GM18511 (cell line): Measurements from ENCODE around the gene KDM1A.

ENCODE experiments used
- ATAC-seq: cut with Tn5 transposase; IDR thresholded peaks from one replicate; pipeline ENCODE4 v1.9.1; 2021; ENCODE audit warnings: mild to moderate bottlenecking, moderate library complexity; ENCODE audit not compliant: unreplicated experiment

The KDM1A gene

DNA sequence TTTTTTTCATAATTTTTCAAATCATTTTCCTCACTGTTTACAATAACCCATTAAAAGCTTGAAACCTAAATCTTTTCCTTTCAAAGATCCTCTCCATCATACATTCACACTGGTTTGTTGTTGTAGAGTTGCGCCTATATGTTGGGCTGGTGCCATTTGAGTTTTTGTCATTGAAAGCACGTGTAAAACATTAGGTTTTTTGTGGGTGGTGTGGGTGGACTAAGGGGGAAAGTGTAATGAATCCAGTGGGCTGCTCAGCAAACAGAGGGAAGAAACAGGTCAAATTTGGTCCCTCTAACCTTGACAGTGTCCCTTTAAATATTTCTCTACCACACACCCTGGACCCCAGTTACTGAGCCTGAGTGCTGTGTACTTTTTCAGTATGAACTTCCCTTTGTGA, 46.8 kb downstream of the KDM1A start:
- ATAC-seq = no peak

DNA sequence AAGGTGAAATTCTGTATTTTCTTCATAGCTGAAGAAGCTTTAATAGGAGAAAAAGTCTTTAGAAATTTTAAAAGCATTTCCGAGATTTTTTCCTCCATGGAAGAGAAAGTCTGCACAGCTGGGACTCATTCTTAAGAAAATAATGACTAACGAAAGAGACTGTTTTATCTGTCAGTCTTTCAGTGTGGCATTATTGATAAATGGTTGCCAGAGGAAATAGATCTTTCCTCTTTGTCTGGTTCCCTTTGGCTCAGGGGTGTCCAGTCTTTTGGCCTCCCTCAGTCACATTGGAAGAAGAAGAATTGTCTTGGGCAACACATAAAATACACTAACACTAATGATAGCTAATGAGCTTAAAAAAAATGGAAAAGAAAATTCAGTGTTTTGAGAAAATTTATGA, 49.9 kb downstream of the KDM1A start:
- no peak for ATAC-seq

DNA sequence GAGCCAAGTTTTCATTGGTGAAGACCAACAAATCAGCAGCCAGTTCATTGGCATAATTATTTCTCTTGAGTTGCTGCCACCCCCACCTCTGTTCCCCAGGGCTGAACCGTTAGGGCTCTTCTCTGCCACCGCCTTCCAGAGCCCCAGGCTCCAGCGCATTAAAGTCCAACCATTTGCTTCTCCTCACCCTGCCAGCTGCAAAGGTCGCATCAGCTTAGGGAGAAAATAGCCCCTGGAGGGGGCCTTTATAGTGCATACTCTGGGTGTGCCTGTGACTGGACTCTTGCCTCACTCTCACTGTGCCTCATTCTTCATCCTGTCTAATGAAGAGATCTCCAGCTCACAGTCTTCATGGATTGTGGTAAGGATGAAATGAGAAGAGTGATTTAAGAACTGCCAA, 50.4 kb downstream of the KDM1A start:
- no peak for ATAC-seq

DNA sequence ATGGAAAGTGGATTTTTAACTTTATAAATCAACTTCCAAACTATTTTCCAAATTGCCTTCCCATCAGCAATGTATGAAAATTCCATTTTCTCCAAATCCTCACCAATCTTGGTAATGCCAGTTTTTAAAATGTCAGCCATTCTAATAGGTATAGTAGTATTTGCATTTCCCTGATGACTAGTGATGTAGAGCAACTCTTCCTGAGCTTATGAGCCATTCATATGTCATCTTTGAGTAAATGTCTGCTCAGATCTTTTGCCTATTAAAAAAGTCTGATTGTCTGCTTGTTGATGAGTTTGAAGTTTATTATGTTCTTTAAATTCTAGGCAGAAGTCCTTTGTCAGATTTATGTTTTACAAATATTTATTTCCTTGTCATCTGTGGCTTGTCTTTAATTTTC, 54.7 kb downstream of the KDM1A start:
- ATAC-seq = no peak

DNA sequence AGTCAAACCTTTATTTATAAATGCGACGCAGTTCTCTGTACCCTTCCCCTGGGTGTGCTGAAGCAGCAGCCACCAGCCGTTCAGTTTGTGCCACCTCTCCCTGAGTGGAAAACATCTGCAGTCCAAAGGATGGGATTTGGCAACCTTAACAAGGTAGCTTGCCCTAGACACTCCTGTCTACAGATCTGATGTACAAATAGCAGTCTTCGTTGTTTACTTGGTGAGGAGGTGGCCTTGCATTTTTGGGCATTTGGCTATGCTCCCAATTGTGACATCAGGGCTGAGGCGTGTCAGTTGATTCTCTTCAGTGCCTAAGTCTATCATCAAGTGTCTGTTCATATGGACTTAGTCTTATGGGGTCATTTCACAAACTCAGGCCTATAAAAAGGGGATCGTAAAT, 59.8 kb downstream of the KDM1A start:
- ATAC-seq = no peak

DNA sequence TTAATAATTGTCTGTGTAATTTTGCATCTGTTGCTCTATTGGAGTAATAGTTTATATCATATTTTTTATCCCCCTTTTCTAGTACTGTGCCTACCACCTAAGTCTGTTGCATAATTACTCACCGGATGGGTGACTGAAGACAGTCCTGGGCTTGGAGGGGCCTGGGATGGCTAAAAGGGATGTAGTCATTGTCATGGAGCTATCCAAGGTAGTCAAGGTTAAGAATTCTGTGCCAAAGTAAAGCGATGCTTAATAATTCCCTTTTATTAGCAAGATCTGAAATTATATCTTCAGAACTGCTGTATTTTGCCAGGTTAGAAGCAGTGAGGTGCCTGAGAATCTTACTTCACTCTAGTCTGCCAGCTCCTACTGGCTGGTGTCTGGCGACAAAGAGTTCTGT, 61.6 kb downstream of the KDM1A start:
- ATAC-seq = no peak

DNA sequence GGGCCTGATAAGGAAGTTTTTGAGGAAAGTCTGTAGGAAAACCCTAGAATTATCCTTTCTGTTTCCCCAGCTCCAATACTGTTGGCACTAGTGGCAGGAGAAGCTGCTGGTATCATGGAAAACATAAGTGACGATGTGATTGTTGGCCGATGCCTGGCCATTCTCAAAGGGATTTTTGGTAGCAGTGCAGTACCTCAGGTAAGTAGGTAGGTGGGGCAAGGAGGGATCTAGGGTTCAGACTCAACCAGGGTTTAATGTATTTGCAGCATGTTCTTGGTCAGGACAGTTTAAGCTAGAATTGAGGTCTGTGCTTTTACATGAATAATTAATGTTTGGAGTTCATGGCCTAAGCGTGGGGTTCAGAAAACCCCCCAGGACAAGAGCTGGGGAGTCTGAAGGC, 62.1 kb downstream of the KDM1A start:
- ATAC-seq = no peak

DNA sequence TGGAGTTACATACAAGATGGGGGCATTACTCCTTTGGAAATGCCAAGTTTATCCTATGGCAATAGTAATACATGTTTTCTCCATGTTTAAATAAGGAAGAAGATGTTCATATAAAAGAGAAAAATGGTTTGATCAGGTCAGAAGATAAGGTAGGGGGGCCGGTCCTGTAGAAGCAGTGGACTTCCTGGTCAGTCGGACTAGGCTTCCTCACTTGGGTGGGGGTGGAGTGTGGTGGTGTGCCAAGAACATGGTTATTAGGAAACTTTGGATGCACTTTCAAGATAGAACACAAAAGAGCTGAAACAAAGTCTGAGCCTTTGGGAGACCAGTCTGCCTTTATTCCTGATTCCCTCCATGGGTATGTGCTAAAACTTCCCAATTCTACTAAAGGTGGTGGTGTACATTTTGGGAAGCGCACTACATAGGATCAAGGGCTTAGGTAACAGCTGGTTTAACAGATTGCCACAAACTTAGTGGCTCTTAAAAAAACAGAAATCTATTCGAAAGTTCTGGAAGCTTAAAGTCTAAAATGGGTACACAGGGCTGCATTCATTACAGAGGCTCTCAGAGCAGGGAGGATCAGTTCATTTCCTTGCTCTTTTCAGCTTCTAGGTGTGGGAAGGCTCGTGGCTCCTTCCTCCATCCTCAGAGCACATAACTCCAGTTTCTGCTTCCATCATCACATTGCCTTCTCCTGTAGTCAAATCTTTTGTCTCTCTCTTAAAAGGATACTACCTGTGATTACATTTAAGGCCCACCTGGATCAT, 64.6 kb downstream of the KDM1A start:
- ATAC-seq = no peak

DNA sequence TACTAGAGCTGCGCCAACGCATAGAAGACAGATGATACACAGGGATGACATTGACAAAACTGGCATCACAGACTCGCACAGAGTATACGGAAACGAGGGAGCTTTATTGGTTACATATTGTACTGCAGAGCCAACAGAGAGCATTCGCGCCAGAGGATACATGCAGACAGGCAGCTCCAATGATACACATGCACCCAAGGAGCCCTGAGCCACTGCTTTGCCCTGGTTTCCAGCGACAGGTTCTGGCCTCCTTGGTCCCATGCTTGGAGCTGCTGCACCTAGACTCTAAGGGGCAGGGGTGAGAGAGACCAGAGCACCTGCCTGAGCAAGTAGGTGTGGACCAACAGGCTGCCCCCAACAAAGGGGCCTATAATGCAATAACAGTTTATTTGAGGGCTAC, 65.6 kb downstream of the KDM1A start:
- ATAC-seq = no peak

DNA sequence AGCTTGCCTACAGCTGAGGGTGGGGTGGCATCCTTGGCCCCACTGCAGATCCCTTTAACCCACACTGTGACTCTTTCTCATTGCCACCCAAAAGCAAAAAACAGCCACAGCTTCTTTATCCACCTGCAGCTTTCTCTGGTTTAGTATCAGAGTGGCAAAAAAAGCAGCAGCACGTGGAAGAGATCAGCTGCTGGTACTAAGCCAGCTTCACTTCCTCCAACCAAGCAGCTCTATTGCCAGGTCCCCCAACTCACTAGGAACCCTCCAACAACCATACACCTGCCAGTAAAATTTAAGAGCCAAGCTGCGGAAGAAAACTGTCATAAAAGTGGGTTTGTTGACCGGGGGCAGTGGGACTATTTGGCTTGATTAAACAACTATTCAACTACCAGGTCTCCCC, 66.4 kb downstream of the KDM1A start:
- no peak for ATAC-seq

DNA sequence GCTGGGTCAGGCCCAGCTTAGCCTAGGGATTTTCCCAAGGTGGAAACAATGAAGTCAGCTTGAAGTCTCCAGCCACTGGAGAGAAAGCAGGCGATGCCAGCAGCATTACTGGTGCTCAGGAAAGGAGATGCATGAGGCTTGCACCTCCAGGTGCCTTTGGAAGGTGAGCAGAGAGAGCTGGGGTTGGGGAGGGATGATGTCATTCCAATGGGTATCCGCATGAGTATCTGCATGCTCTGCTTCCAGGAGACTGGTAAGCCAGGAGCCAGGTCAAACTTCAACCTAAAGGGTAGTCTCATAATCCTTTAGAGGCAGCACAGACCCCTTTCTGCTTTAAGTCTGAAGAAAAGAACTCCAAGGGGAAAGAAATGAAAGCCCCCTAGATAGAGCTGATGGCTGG, 68.8 kb downstream of the KDM1A start:
- ATAC-seq = no peak

DNA sequence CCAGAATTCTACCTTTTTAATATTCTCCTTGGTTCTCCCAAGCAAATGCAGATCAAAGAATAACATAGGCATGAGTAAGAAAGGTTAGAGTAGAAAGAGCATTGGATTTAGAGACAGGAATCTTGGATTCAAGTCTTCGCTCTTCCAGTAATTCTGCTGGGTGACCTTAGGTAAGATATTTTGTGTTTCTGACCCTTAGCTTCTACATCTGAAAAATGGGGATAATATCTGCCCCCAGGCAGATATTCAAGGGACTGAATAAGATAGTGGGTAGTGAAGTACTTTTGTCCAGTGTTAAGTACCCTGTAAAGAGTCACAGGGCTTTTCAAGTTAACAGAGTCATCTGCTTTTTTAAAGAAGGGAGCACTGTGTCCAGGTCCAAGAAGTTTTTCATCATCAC, 70.8 kb downstream of the KDM1A start:
- ATAC-seq = no peak

DNA sequence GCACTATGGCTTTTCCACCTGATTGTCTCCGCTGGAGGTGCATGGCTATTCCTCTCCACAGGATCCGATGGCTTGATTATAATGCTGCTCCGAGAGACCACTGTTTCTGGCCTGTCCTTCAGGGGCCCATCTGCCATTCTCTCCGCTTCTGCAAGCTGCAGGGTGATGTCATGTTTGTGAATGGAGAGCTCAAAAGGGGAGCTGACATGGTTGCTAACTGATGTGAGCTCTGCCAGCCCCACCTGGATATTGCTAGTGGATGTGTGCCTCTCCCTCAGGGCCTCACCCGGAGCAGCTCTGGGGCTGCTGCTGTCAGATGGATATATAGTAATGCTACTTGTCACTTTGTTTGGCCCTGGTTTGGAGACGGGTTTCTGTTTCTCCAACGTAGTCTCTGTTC, 72.3 kb downstream of the KDM1A start:
- ATAC-seq = no peak

DNA sequence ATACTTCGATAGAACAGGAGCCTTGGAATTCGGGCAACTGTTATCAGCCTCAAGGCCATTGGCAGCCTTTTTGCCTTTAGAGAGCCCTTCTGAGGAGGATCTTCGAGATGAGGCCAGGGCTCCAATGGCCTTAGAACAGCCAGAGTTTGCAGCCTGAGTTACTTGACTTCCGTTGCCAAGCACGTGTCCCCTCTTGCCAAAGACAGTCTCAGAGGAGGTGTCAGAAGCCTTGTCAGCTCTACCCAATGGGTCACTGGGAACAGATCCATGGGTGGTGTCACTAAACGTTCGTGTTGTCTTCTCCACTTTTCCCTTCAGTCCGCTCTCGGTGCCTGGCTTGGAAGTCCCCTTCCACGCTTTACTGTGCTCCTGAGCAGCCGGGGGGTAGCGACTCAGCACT, 73.2 kb downstream of the KDM1A start:
- ATAC-seq = no peak

DNA sequence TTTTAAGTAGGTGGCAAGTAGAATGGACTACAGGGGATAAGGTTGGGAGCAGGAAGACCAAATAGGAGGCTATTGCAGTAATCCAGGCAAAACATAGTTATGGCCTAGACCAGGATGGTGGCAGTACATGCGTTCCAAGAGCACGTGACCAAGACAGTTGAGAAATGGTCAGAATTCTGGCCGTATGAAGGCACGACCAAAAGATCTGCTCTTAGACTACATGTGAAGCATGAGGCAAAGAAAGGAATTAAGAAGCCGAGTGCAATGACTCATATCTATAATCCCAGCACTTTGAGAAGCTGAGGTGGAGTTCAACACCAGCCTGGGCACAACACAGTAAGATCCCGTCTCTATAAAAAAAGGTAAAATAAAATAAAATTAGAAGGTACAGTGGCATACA, 78.0 kb downstream of the KDM1A start:
- no peak for ATAC-seq

DNA sequence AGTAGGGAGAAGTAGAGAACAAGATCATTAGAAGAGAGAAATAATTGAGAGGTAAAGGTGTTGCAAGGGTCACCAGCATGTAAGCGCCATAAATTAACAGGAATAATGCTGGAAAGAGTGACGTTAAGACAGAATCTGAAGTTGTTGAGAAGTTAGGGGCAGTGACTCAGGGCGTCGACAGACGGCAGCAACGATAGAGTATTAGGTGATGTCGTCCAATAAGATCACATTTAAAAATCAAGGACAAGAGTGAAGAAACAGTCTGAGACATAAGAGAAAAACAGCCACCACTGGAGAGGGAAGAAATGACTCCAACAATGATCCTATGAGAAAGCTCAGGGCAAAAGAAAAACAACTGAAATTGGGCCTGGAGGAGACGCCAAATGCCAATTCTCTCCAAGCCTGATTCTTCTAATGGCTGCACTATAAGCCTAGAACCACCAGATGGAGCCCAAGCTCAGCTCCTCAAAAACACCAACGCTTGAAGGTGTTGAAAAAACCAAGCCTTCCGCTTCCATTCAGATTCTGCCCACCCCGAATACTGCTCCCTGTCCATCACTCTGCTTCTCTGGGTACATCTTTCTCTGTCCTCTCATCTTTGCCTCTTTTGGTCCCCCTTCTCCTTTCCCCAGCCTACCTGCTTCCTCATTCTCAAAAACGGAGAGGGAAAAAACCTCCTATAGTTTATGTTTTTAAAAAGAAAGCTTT, 79.3 kb downstream of the KDM1A start:
- no peak for ATAC-seq

DNA sequence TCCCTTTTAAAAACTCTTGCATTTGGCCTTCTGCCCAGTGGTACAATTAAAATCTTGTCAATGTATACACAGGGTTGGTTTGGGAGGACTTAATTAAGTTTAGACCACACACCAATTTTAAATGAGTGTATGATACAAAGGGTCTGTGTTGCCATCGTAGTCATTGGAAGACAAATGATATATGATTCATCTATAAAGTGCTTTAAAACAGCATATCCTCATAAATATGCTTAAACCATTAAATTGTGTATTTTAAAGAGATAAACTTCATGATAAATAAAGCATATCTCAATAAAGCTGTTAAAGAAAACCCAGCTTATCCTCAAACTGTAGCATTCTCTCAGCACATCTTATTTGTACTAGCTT, 79.9 kb downstream of the KDM1A start:
- no peak for ATAC-seq

DNA sequence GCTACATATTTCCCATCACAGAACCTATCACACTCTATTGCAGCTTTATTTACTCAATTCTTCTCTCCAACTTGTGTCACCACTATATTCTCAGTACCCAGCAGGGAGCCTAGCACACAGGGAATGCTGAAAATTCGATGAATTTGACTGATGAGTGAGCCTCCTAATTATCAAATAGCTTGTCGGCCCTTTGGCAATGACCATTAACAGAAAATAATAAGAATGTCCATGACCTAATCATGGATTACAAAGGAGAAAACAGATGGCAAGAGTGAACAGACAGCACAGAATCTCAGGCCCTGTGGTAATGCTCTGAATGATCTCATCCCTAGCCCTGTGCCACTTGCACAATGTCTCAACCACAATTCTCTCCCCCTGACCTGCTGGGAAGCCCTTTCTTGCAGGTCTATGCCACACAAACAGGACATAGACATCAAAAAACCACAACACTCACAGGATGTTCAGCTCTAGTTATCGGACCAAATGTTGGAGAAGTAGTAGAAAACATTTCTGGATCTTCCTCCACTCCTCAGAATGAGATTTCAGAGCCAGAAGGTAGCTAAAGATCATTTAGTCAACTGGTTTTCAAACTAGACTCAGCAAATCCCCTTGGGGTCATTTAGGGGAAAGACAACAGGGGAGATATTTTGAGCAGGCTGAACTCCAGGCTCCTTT, 80.9 kb downstream of the KDM1A start:
- no peak for ATAC-seq

DNA sequence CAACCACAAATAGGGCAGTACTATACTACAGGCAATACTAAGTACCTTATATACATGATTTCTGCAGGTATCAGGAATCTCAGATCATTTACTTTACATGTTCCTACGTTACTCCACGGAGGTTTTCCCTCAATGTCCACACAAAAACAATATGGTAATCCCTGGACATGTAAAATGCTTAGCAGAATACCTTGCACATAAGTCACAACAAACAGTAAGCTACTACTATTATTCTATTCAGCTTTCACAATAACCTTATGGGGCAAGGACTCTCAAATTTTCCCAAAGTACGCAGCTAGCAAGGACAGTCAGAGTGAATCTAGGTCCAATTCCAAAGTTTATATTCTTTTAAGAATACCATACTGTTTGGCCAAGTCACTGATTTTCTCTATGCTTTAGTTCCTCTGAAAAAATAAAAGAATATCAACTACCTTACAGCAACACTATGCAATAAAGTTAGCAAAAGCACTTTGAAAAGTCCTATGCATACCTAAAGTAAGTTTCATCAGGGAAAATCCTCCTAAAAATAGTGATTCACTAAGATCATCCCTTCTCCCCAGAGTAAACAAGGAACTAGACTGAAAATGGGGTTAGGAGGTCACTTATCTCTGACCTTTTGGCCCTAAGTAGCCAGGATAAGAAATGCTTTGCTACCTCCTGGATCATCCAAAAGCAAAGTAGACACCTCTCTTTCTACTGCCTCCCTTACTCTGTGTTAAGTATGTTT, 82.0 kb downstream of the KDM1A start:
- ATAC-seq = no peak

DNA sequence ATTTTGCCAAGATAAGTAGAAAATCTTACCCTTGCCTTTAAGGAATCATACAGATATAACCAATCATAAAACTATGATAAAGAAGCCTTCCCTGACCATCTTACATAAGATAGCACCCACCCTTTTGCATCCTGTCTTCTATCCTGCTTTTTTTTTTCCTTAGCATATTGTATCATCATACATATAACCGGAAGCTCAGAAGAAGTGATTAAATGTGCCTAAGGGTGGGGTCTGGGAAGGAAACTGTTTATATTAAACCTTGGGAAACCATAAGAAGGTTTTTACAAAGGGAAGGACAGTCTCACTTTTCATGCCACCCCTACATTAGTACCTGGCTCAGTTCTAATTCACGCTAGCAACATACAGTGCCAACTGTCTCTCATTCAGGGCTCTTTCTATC, 82.6 kb downstream of the KDM1A start:
- no peak for ATAC-seq

DNA sequence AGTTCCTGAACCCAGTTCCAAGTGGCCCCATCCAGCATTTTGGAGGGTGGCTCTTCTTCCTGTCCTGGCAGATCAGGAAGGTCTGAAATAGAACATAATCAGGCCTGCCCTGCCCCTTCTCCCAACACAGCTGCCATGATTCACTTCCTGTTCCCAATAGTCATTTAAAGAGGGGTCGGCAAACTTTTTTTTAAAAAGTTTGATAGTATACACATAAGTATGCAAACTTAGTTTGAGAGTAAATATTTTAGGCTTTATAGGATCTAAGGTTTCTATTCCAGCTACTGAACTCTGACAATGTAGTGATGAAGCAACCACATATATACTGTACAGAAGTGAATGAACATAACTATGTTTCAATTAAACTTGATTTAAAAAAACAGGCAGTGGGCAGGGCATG, 83.0 kb downstream of the KDM1A start:
- ATAC-seq = no peak
